Measurements from ENCODE around the gene FASN.

DNA sequence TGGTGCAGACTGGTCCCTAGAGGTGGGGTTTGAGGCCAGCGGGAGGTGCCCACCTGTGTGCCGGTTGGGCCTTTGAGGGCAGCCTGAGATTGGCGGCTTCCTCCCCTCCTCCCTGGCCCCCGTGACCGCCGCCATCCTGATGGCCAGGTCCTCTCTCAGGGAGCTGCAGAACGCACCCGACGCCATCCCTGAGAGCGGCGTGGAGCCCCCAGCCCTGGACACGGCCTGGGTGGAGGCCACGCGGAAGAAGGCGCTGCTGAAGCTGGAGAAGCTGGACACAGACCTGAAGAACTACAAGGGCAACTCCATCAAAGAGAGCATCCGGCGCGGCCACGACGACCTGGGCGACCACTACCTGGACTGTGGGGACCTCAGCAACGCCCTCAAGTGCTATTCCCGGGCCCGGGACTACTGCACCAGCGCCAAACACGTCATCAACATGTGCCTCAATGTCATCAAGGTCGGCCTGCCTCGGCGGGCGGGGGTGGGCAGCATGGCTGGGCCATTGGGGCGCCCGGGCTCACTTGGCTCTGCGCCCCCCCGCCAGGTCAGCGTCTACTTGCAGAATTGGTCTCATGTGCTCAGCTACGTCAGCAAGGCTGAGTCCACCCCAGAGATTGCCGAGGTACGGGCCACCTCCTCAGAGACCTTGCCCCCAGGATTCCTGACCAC lies 43.5 kb downstream of the FASN start:
- TF ChIP-seq, protein P1, sequence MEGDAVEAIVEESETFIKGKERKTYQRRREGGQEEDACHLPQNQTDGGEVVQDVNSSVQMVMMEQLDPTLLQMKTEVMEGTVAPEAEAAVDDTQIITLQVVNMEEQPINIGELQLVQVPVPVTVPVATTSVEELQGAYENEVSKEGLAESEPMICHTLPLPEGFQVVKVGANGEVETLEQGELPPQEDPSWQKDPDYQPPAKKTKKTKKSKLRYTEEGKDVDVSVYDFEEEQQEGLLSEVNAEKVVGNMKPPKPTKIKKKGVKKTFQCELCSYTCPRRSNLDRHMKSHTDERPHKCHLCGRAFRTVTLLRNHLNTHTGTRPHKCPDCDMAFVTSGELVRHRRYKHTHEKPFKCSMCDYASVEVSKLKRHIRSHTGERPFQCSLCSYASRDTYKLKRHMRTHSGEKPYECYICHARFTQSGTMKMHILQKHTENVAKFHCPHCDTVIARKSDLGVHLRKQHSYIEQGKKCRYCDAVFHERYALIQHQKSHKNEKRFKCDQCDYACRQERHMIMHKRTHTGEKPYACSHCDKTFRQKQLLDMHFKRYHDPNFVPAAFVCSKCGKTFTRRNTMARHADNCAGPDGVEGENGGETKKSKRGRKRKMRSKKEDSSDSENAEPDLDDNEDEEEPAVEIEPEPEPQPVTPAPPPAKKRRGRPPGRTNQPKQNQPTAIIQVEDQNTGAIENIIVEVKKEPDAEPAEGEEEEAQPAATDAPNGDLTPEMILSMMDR (conservative IDR thresholded peaks at IDR 0.05; ENCODE audit: low read depth, low read length): no peak
- TF ChIP-seq, protein P2, sequence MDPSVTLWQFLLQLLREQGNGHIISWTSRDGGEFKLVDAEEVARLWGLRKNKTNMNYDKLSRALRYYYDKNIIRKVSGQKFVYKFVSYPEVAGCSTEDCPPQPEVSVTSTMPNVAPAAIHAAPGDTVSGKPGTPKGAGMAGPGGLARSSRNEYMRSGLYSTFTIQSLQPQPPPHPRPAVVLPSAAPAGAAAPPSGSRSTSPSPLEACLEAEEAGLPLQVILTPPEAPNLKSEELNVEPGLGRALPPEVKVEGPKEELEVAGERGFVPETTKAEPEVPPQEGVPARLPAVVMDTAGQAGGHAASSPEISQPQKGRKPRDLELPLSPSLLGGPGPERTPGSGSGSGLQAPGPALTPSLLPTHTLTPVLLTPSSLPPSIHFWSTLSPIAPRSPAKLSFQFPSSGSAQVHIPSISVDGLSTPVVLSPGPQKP (IDR thresholded peaks at IDR 0.05; ENCODE audit: borderline replicate concordance, low read depth, low read length): no peak
- no peak for TF ChIP-seq SMC3 (IDR thresholded peaks at IDR 0.05; ENCODE audit: low read depth, low read length)
- TF ChIP-seq BHLHE40 (IDR thresholded peaks at IDR 0.05; ENCODE audit: low read depth, low read length): no peak
- TF ChIP-seq MXI1 (IDR thresholded peaks at IDR 0.05; ENCODE audit: borderline replicate concordance, low read depth, low read length): no peak
- TF ChIP-seq POLR2A (IDR thresholded peaks at IDR 0.05; ENCODE audit: low read depth, low read length): no peak
